GM18858 (cell line): Measurements from ENCODE around the gene MID1.

Experiments
- ATAC-seq: cut with Tn5 transposase; IDR thresholded peaks from one replicate; pipeline ENCODE4 v1.9.1; 2021; ENCODE audit not compliant: unreplicated experiment

Gene MID1

DNA sequence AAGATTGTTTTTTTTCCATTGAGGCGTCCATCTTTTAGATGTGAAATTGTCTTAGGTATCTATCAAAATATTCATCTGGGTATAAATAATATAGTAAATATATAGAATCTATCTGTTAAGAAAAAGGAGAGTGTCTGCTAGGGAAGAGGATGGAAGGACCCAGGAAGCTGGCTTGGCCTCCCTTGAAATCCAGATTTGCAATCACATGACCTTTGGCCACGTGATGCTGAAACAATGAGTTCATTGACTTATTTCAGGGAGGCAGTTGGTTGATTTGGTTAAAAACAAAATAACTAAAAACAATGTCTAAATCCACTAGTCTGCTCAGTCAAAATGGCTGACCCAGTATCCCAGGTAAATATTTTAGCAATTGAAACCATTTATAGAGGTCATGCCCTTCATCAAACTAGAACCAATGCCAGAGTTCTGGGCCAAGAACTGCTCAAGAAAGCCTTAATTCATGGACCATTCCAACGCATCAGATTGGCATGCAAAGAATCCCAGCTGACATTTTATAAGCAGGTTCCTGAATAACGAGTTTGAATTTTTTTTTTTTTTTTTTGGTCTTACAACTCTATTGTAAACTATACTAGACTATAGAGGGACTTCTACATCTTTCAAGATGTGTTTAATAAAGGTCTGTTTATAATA, 172.7 kb downstream of the MID1 start:
- no peak for ATAC-seq

DNA sequence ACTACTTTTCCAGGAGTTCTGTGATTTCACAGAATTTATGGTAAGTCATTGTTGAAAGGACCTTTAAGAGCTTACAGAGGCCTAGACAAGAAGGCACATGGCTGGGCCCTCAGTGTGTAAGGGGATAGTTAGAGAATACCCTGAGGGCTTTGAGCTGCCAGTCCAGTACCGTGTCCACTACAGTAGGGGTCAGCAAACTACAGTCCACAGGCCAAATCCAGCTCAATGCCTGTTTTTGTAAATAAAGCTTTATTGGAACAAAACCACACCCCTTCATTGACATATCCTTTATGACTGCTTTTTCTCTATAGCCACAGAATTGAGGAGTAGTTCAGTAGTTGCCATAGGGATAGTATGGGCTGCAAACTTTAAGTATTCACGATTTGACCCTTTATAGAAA, 176.2 kb downstream of the MID1 start:
- no peak for ATAC-seq

DNA sequence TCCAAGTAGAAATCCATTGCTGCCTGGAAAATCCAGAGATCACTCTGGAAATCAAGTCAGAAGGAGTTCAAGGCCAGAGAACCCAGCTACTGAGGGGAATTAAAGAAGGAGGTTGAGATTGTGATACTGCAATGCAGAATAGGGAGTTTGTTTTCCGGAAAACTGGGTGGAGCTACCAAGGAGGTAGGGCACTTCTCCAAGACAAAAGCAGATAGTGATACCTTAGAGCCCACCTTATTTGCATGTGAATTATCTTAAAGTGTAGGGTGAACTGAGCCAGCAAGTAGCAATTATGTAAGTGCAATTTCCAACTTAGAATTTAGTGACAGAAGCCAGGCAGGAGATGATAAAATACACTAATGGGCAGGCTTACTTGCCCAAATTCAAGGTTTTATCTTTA, 178.9 kb downstream of the MID1 start:
- no peak for ATAC-seq

DNA sequence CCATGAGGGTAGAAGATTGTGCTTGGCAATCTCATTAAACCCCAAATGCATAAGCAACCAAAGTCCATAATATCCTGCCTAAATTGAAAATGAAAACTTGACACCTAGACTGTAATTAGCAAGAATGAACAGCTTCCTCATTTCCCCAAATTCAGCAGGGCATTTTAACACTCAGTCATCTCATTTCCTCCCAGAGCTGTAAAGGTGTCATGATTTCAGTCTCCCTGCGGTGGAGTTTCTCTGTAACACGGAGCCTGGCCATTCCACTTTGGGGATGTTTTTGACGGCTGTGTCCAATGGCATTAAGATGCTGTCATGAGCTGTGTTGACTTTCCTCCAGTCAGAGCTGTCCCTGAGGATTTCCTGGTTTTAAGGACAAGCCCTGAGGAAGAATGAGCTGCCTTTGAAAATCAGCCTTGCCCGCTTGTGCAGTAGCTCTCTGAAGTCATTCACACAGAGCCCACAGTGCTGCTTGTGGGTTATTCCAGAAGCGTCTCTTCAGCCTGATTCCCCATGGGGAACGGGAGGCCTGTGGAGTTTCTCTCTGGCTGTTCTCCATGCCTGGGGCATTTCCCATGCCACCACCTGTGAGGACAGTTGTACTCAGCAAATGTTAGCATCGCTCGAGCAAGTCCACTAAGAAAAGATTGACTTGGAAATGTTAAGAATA, 187.0 kb downstream of the MID1 start:
- no peak for ATAC-seq

DNA sequence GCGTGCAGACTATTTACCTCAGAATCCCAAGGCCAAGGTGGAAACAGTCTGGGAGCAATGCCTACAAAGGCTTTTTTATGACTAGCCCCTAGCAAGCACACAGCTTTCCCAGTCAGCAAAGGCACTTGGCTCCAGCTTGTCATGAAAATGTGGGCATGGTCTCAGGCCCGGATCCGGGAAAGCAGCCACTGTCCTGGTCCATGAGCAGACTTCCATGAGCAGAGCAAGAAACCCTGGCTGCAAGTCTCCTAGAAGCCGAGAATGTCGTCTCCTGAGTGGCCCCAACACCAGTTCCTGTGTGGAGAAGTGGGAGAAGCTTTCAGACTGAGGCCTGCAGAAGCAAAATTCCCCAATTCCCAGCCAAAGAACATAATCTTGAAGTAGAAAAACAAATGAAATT, 190.5 kb downstream of the MID1 start:
- ATAC-seq, result no peak

DNA sequence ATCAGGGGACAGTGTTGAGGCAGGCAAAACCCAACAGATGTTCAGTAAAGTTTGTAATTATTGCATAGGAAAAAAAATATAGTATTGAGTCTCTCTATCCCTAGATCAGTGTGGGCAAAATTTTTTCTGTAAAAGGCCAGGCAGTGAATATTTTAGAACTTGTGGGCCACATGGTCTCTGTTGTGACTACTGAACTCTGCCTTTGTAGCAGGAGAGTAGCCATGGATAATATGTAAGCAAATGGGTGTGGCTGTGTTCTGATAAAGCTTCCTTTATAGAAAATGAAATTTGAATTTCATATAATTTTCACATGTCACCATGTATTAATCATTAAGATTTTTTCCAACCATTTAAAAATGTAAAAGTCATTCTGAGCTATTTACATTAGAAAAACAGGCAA, 193.1 kb downstream of the MID1 start:
- no peak for ATAC-seq

DNA sequence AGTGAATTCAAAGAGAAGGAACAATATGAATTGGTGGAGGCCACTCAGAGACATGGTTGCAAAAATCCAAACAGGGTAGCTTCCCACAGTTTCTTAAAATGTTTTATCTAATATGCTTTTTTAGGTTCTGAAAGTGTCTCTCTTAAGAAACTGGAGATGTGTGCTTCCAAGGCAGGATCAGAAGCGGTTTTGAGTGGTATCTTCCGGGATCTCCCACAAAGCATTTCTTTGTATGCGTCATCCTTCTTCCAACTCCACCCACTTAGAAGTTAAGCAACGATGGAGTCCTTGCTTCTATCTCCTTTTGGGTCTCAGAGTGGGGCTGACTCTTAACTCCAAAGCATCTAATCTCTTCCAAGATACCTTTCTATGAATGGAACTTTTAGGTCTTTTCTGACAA, 196.7 kb downstream of the MID1 start:
- no peak for ATAC-seq

DNA sequence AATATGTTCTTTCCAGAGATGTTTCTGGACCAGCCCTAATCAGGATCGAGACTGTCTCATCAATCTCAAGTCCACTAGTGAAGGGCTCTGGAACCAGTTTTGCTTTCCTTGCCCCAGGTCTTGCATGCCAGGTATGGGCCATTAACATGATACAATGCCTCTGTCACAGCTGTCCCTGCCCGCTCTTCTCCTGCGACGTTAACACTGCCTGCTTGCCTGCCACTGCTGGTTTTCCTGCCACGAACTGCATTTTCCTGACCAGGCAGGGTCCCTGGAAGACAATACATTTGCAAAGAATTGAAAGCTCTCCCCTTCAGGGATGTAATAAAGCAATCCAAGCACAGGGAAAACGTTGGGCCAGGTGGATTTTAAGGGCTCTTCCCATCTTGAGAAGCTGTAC, 200.3 kb downstream of the MID1 start:
- ATAC-seq, result no peak

DNA sequence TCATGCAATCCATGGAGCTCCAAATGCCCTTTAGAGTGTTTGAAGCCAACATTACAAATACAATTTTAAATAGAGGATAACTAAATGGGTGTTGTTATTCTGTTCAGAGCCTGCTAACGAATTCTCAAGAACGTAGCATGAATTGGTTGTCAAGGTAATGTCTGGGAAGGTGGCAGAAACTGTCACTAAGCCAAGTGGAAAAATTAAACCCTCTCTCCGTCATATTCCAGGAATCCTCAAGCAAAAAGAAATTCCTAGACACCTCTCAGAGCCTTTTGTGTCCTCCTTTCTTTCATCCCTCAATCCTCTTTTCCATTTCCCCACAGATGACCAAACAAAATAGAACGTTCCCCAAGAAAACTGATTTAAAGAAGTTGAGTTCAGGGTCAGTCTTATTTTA, 204.0 kb downstream of the MID1 start:
- ATAC-seq, result no peak

DNA sequence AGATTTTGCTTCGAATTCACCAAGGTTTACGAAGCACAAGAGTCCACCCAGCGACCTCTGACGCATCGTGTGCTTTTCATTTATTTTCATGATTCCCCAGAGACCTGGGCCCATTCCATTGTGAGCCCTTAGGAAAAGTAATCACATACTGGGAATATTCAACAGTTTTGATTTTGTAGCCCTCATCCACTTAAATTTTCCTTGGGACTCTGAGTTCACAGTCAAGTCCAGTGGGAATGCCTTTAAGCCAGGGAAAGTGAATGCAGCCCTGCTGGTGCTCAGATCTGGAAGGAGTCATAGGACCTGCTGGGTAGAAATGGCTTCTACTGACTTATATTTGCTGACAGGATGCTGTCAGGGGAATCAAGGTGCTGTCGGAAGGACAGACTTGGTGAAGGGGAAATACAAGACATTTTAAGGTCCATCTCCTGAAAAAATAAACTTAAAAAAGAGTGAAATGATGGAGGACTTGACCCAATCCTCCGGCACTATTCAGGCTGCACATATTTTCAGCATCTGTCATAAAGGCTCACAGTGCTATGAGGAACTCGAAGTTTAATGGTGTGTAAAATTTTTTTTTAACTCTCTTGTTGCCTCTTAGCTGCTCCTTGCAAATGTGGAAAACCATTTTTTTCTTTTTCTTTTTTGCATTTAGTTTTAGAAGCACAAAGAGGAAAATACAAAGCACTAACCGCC, 204.9 kb downstream of the MID1 start:
- no peak for ATAC-seq

DNA sequence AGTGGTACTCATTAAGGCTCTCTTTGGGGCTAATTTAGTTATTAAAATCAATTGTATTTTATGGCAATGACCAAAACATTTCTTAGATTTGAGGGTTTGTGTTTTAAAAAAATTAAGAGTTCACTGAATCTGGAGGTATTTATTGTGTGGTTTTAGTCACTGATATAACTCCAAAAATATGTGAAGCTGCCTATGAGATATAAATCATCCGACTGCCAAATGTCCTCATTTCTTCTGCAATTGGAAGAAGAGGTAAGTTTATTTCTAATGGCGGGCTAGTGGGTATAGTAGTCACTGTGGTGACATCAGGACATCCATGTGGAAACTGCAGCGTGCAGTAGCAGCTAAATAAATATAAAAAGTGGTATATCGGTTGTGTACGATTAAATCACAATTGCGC, 205.5 kb downstream of the MID1 start:
- ATAC-seq, result no peak

DNA sequence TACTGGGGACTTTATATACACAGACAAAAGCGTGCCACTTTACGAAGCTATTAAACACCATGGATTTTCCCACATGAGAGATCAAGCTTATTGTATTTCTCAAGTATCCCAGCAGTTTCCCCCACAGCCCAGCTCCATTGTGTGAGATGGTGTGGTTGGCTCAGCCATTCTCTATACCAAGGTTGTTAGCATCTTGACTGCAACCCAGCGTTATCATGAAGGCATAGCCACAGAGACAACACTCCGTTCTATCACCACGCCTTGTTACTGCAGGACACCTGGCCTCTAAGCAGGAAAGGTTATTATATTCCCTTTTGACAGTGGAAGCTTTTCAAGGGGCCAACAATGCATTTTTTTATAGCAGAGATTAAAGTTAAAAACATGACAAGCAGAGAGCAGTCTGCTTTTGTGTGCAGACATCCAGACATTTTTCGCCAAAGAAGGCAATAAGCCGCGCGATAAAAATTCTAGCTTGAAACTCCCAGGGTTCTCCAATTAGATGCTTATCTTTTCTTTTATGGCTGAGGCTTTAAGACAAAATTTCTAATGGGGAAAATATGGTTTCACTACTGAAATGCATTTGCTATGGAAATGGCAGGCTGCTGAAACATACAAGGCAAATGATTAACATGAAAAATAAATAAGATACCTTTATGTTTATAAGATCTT, 206.1 kb downstream of the MID1 start:
- ATAC-seq, result no peak

DNA sequence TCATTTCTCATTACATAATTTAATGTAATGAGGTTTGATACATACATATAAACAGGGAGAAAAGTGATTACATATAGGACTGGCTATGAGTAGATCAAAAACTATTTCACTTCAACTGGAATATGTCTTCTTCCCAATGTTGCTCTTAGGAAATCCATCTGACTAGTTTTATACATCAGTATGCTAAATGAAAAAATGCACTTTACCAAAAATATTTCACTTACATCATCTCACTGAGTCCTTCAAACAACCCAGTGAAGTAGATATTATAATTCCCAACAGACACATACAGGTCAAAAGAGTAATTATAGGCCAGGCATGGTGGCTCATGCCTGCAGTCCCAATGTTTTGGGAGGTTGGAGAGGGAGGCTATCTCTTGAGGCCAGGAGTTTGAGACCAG, 215.9 kb downstream of the MID1 start:
- no peak for ATAC-seq

DNA sequence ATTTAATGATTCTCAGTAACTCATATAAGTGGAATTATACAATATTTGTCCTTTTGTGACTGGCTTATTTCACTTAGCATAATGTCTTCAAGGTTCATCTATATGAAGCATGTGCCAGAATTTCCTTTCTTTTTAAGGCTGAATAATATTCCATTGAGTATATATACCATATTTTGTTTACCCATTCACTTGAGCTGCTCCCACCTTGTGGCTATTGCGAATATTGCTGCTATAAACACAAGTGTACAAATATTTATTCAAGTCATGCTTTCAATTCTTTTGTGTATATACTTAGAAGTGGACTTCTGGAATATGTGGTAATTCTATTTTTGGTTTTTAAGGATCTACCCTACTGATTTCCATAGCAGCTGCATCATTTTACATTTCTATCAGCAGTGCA, 219.1 kb downstream of the MID1 start:
- ATAC-seq, result no peak

DNA sequence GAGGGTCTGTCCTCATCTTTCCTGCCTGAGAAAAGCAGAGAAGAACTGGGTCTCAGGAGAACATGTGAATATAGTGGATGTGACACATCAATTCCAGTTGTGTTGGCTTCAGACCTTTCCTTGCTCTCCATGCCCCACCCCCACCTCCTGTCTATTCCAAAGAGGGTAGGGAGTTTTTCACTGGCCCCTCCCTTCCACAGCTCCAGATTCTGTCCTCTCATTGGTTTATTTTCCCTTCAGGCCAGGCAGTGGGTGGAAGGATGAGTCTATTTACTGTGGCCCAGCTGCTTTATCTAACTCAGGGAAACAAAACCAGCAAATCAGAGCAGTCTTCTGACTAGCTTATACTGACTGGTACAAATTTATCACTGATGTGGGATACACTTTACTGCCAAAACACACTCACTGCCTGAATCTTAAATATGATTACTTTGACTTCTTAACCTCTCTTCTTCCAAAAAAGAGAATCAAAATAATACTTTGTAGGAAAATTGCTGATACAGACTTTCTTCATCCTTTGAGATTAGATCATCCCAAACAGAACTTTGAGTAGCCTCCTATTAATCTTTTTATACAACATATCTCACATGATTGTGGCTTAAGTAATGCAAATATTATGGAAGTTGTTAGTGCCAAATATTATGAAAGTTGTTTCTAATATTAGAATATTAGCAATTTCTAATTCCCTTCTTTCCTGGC, 221.2 kb downstream of the MID1 start:
- ATAC-seq, result no peak

DNA sequence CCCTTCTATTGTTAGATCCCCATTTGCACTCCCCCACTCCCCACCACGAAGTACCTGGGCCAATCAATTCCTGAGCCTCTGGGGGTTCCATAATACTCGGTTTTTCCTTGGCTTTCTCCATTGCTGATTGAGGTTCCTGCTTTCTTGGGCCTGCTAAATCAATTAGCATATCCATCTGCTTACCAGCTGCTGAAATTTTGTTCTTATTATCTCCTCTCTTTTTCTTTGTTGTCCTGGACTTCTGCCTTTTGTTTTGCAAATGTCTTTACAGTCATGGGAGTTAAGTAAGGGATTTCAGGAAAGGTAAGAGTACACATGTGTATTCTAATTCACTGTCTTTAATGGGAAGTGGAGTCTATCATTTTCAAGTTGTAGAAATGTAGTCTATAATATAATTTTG, 222.2 kb downstream of the MID1 start:
- no peak for ATAC-seq

DNA sequence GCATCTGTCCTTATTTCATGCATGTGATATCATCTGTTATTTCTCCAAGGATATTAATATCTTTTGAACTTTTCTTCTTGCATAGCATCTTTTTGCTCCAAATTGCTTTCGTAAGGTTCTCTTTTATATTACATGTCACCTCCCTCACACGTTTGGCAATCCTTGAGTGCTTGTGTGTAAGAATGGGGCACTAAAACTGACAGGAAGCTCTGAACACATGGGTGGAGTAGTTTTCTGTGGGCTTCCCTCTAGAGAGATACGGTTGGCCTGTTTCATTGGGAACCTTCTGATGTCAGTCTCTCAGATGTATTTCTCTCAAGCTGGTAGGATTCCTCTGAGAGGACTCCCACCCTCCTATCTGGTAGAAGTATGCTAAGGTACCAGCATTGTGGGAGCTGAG, 223.0 kb downstream of the MID1 start:
- ATAC-seq, result no peak

DNA sequence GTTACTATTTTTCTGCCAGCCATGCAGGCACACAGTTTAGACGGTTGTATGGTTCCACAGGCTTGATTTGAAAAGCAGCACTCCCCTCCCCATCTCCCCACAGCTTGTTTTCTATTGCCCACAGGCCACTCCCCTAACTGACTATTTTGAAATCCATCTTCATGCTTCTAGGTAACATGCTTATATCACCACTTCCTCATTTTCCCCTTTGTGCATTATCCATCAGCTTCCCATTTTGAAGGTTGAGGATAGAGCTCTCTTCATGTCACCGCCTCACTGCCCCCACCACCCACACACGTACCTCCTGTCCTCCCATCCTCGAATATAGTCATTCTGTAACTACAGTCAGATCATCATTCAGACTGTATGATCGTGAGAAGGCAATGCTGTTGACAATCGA, 224.7 kb downstream of the MID1 start:
- ATAC-seq, result no peak
